HG03460 (cell line): Measurements from ENCODE around the gene TOMM20L.

Source experiments
- ATAC-seq: cut with Tn5 transposase; IDR thresholded peaks from one replicate; pipeline ENCODE4 v1.9.1; 2021; ENCODE audit not compliant: unreplicated experiment

TOMM20L gene

DNA sequence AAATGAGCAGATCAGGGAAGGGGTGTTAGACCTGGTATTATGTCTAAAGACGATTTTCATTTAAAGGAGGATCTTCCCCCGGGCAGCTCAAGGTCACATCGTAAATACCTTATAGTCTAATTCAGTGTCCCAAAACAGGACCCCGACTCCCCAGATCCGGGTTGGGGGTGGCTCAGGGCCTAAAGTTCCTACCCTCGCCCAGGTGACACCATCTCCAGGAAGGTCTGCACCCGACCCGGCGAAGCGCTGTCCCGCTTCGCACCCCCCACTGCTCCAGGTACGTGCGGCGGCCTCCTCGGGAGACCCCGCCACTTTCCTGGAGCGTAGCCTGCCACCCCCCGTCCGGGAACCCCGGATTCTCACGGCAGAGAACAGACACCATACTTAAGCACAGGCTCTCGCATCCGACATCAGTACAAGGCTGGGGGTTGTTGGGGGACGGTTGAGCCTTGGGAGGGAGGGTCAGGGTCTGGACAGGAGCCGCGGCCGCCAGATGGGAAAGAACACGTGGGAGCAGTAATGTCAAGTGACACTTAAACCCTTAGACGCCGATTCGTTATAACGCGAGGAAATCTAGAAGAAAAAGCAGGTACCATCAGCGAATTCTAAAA lies 31.0 kb downstream of the TOMM20L start:
- ATAC-seq: peak; percentile 44

DNA sequence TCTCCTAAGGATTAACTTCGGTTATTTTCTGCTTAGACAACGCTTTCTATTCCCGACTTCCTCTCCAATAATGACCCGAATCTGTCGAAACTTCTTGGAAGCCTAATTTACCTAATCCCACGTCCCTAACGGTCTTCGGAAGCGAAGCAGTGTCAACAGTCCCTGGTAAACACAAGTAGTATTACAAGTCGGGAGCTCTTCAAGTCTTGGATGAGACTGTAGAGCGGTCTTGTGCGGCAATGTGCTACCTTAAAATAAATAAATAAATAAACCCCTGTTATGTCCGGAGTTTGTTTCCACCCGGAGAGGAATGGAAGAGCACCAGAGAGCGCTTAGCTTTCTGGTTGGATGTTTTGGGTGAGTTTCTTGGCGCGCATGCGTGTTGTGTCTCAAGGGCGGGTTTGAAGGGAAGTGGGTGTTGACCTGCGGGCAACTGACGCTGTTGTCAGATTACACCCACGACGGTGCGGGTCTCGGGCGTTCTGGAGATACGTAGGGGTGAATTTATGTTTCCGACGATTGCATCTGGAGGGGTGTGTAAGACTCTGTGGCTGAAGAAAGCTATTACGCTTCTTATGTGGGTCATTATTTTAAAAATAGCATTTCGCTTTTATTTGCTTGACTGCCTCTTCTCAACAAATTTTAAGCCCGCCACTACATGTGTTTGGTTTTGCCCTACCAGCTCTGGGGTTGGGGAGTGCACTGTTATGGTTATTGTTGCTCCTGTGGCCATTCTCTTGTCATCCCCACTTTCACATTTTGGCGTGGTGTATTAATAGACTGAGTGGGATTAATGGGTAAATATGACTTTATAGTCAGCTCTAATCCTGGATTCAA lies 31.8 kb downstream of the TOMM20L start, which contains the start of the genes KIAA0586 and TIMM9:
KIAA0586 (plus strand) TSS at position 439 of the 837 bp plus-strand sequence. CDS start 546 bp downstream, outside the sequence.
TIMM9 (minus strand) TSS at position 251 of the 837 bp plus-strand sequence. CDS start 15,586 bp downstream, outside the sequence.
- ATAC-seq: peak; percentile 93

DNA sequence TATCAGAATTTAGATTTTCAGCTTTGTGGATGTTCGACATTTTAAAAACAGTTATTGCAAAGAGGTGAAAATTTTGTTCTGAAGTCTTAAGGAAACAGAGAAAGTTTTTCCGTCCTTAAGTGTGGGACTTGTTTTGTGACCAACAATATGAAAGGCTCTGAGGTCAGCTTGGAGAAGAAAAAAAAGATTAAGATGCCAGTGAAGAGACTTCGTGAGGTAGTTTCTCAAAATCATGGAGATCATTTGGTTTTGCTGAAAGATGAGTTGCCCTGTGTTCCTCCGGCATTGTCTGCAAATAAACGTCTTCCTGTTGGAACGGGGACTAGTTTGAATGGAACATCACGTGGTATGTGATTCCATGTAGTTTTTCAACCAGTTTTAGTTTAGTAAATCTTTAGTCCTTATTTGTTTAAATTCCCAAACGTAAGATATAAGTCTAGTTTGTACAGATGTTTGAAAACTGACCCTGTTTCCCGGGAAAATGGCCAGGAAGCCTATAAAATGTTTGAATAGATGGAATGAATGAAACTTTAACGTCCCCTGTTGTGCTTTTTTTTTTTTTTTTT lies 32.5 kb downstream of the TOMM20L start:
- ATAC-seq: no peak

DNA sequence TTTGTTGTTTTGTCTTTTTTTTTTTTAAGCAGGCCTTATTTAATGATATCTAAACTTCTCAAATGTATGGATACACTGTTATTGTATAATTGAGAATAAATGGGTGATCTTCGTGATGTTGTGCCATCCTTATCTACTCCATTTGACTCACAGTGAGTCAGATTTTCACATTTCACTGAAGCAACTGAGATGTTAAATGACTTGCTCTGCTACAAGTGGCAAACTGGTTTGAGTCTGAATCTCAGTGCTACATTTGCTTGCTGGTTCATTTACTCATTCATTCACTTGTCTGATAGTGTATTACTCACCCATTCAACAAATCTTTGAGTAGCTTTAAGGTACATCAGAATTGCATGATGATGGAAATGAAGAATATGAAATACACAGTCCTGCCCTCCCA lies 34.4 kb downstream of the TOMM20L start:
- no peak for ATAC-seq

DNA sequence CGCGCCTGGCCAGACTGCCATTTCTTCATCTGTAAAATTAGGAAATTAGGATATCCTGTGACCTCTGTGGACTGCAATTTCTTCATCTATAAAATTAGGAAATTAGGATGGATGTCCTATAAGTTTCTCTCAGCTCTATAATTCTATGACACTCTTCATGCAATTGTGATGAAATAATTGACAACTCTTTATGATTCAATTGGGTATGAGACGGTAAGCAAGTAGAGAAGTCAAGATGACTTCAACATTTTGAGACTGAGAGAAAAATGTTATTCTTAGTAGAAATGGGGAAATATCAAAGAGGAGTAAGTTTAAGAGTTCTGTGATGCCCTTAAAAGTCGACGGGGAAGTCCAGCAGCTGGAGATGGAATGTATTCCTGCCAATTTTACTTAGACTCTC lies 43.7 kb downstream of the TOMM20L start:
- no peak for ATAC-seq

DNA sequence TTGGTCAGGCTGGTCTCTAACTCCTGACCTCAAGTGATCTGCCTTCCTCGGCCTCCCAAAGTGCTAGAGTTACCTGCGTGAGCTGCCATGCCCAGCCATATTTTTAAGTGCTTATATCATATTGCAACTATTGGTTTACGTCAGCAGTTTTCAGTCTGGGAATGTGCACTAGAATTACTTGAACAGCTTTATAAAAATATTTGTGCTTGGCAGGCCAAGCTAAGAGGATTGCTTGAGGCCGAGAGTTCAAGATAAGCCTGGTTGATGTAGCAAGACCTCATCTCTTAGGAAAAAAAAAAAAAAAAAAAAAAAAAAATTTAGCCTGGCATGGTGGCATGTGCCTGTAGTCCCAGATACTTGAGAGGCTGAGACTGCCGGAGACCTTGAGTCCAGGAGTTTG lies 48.9 kb downstream of the TOMM20L start:
- ATAC-seq: no peak

DNA sequence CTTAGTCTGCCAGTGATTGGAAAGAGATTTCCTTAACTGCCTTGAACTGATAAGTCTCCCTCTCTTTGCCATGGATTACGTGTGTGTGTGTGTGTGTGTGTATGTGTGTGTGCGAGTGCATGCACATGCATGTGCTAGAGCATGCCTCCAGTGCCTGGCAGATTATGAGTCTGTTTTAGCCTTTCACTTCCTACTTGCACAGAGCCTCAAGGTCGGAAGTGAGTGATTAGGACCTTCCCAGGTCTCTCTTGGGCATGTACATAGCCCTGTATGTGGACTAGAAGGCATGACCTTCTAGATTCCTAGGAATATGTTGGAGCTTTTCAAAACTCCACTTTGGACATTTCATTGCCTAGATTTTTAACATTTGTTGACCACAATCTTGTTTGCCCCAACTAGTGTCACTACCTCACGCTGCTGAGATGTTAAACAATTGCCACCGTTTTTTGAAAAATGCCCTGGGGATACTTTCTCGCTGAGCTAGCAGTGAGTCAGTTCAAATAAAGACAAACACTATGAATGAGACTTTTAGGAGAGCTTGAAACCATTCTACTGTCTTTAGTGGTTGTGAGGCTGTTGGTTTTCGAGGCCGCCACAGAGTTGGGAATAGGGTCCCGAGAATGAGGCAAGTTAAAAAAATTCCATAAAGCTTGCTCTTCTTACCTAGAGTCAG lies 60.0 kb downstream of the TOMM20L start:
- ATAC-seq: no peak
